RKO (cell line): ENCODE data around the gene C17orf58.

Source experiments
- DNase-seq: peaks from one replicate; pipeline ENCODE4 v3.0.0-alpha.2; 2016; ENCODE audit warnings: low spot score

The C17orf58 gene

GRCh38 chr17:67950945-67951344 lies 45.3 kb downstream of the C17orf58 start:
- no peak for DNase-seq

- DNase-seq: no peak
These were observed 48.9 kb downstream of the C17orf58 start for GRCh38 chr17:67947325-67947813.

GRCh38 chr17:67946513-67946912 lies 49.8 kb downstream of the C17orf58 start:
- DNase-seq: no peak

GRCh38 chr17:67944035-67944434 lies 52.2 kb downstream of the C17orf58 start:
- DNase-seq: no peak

GRCh38 chr17:67942810-67943209 lies 53.5 kb downstream of the C17orf58 start:
- no peak for DNase-seq
